HG02759 (cell line): ENCODE results near the gene TIMP4.

Experiments
- ATAC-seq: cut with Tn5 transposase; IDR thresholded peaks from one replicate; pipeline ENCODE4 v1.9.1; 2021; ENCODE audit warnings: mild to moderate bottlenecking, moderate library complexity; ENCODE audit not compliant: unreplicated experiment

TIMP4 gene

GRCh38 chr3:12158387-12159226 is at the start of gene TIMP4:
TIMP4 (minus strand) TSS chr3:12158912; CDS start chr3:12158840, 72 bp downstream.
- no peak for ATAC-seq

GRCh38 chr3:12205171-12205570 is 46.5 kb upstream of the TIMP4 start:
- ATAC-seq, result no peak

GRCh38 chr3:12201813-12202212 is 43.1 kb upstream of the TIMP4 start:
- ATAC-seq, result no peak

- ATAC-seq, result no peak
Observed at GRCh38 chr3:12198301-12198700, 39.6 kb upstream of the TIMP4 start.

- ATAC-seq, result peak; percentile 56
Observed at GRCh38 chr3:12197475-12197874, 38.8 kb upstream of the TIMP4 start.

- no peak for ATAC-seq
Observed at GRCh38 chr3:12196684-12197083, 38.0 kb upstream of the TIMP4 start.

- no peak for ATAC-seq
Observed at GRCh38 chr3:12195231-12195630, 36.5 kb upstream of the TIMP4 start.

- ATAC-seq, result peak; percentile 60
Observed at GRCh38 chr3:12194669-12195161, 36.0 kb upstream of the TIMP4 start.

GRCh38 chr3:12194209-12194608 is 35.5 kb upstream of the TIMP4 start:
- peak; percentile 31 for ATAC-seq

- peak; percentile 63 for ATAC-seq
Observed at GRCh38 chr3:12193485-12194165, 34.9 kb upstream of the TIMP4 start.

GRCh38 chr3:12192655-12193484 is 34.2 kb upstream of the TIMP4 start:
- no peak for ATAC-seq

GRCh38 chr3:12192173-12192572 is 33.5 kb upstream of the TIMP4 start:
- no peak for ATAC-seq

GRCh38 chr3:12191559-12191958 is 32.8 kb upstream of the TIMP4 start:
- no peak for ATAC-seq

- no peak for ATAC-seq
Observed at GRCh38 chr3:12190832-12191231, 32.1 kb upstream of the TIMP4 start.

GRCh38 chr3:12190221-12190807 is 31.6 kb upstream of the TIMP4 start:
- ATAC-seq, result no peak

- ATAC-seq, result no peak
Observed at GRCh38 chr3:12188681-12189287, 30.1 kb upstream of the TIMP4 start.

GRCh38 chr3:12188328-12188648 is 29.6 kb upstream of the TIMP4 start:
- ATAC-seq, result no peak

GRCh38 chr3:12187448-12188327 is 29.0 kb upstream of the TIMP4 start:
- peak; percentile 83 for ATAC-seq

GRCh38 chr3:12186515-12187286 is 28.0 kb upstream of the TIMP4 start:
- ATAC-seq, result no peak
